ENCODE measurements around the gene CFAP47. TPM values are rescaled to one million over a fixed set of nuclear protein-coding genes. Genes with fewer than 3 reads are reported as not detected.

CFAP47 gene
- total RNA-seq, 1 experiment from 2014 or later, result 1.8 TPM

- ChIA-PET CTCF (no interaction called here), POLR2A (ENCODE audit: low non-redundant PET) (no interaction called here)
- BruUV-seq (replicated peaks), result no TSS peak
Measured at GRCh38 chrX:36198575-36198974, 279.0 kb downstream of the CFAP47 start.

GRCh38 chrX:36199928-36200327, 280.4 kb downstream of the CFAP47 start:
- TF ChIP-seq EZH2 (IDR thresholded peaks at IDR 0.05; ENCODE audit: borderline replicate concordance, low read depth, low read length, poor library complexity, severe bottlenecking) (no peak), CTCF (conservative IDR thresholded peaks at IDR 0.05; ENCODE audit: low read depth, low read length) (no peak)
- Histone ChIP-seq H3K4me3 (ENCODE audit: low read depth, low read length, poor library complexity, severe bottlenecking) (no peak overlapping the region), H3K9me3 (ENCODE audit: low read depth, low read length, poor library complexity, severe bottlenecking) (peaks cover 3% of the 10 kb centered on the region), H3K27ac (ENCODE audit: low read depth, low read length, poor library complexity, severe bottlenecking) (no peak overlapping the region), H3K27me3 (replicated peaks; ENCODE audit: insufficient read depth, low read depth, low read length, poor library complexity) (no peaks in the 10 kb centered on the region), H3K36me3 (ENCODE audit: insufficient read depth, low read length, poor library complexity, severe bottlenecking) (no peaks in the 10 kb centered on the region), H3K4me1 (ENCODE audit: insufficient read depth, low read length, poor library complexity, severe bottlenecking) (no peaks in the 10 kb centered on the region)
- ChIA-PET CTCF (no interaction called here), POLR2A (ENCODE audit: low non-redundant PET) (no interaction called here)
- intact Hi-C loops (cut with micrococcal nuclease; ENCODE audit: unreplicated experiment), result no loop called here
- no peak for DNase-seq (ENCODE audit: low spot score)
- no TSS peak for BruUV-seq (replicated peaks)

More at GRCh38 chrX:36198575-36198974, 279.0 kb downstream of the CFAP47 start:
- no peak overlapping the region for H3K4me3 ChIP-seq (ENCODE audit: low read depth, low read length, poor library complexity, severe bottlenecking)
- intact Hi-C loops (cut with micrococcal nuclease; ENCODE audit: unreplicated experiment), result no loop called here
- no peak for DNase-seq (ENCODE audit: low spot score)
- H3K4me1 ChIP-seq (ENCODE audit: insufficient read depth, low read length, poor library complexity, severe bottlenecking), result no peaks in the 10 kb centered on the region
- H3K27me3 ChIP-seq (replicated peaks; ENCODE audit: insufficient read depth, low read depth, low read length, poor library complexity), result no peaks in the 10 kb centered on the region
- peaks cover 2% of the 10 kb centered on the region for H3K9me3 ChIP-seq (ENCODE audit: low read depth, low read length, poor library complexity, severe bottlenecking)
- TF ChIP-seq EZH2 (IDR thresholded peaks at IDR 0.05; ENCODE audit: borderline replicate concordance, low read depth, low read length, poor library complexity, severe bottlenecking), result no peak
- TF ChIP-seq CTCF (conservative IDR thresholded peaks at IDR 0.05; ENCODE audit: low read depth, low read length), result no peak
- no peaks in the 10 kb centered on the region for H3K36me3 ChIP-seq (ENCODE audit: insufficient read depth, low read length, poor library complexity, severe bottlenecking)
- no peak overlapping the region for H3K27ac ChIP-seq (ENCODE audit: low read depth, low read length, poor library complexity, severe bottlenecking)

- intact Hi-C loops (cut with micrococcal nuclease; ENCODE audit: unreplicated experiment), result no loop called here
- H3K27ac ChIP-seq (ENCODE audit: low read depth, low read length, poor library complexity, severe bottlenecking), result no peak overlapping the region
- no peak for DNase-seq (ENCODE audit: low spot score)
- H3K4me1 ChIP-seq (ENCODE audit: insufficient read depth, low read length, poor library complexity, severe bottlenecking), result no peaks in the 10 kb centered on the region
- ChIA-PET CTCF (no interaction called here), POLR2A (ENCODE audit: low non-redundant PET) (no interaction called here)
- no peaks in the 10 kb centered on the region for H3K36me3 ChIP-seq (ENCODE audit: insufficient read depth, low read length, poor library complexity, severe bottlenecking)
- TF ChIP-seq CTCF (conservative IDR thresholded peaks at IDR 0.05; ENCODE audit: low read depth, low read length) (no peak), EZH2 (IDR thresholded peaks at IDR 0.05; ENCODE audit: borderline replicate concordance, low read depth, low read length, poor library complexity, severe bottlenecking) (no peak)
- H3K27me3 ChIP-seq (replicated peaks; ENCODE audit: insufficient read depth, low read depth, low read length, poor library complexity), result no peaks in the 10 kb centered on the region
- no TSS peak for BruUV-seq (replicated peaks)
- no peaks in the 10 kb centered on the region for H3K9me3 ChIP-seq (ENCODE audit: low read depth, low read length, poor library complexity, severe bottlenecking)
- H3K4me3 ChIP-seq (ENCODE audit: low read depth, low read length, poor library complexity, severe bottlenecking), result no peak overlapping the region
Measured at GRCh38 chrX:36214924-36215323, 295.4 kb downstream of the CFAP47 start.
